Cardiac muscle cell (in vitro differentiated cells and primary cell): ENCODE results near the gene CBX2. TPM values are rescaled to one million over a fixed set of nuclear protein-coding genes. Genes with fewer than 3 reads are reported as not detected.
"Not testable (repeated sequence)": the region's sequence is repeated elsewhere in the genome, so short reads cannot be mapped to it uniquely, and the experiment has no call there.

Source experiments
- DNase-seq, 2 donors: peaks; one replicate each; pipeline versions ENCODE4 v3.0.0 to v3.0.0-alpha.2; 2010 to 2017; ENCODE audit warnings: low read depth in 1 of 2, low spot score in 1 of 2
- H3K27ac ChIP-seq: fragments of 200-600 bp; sonication (generic); 2 replicates; pipeline ENCODE4 v1.5.1; 2016
- H3K27me3 ChIP-seq: fragments of 200-600 bp; sonication (generic); 2 replicates; pipeline ENCODE4 v1.6.0; 2016; ENCODE audit warnings: control low read depth
- H3K36me3 ChIP-seq: fragments of 200-600 bp; sonication (generic); 2 replicates; pipeline ENCODE4 v1.5.1; 2016; ENCODE audit warnings: control low read depth
- H3K4me1 ChIP-seq: fragments of 200-600 bp; sonication (generic); 2 replicates; pipeline ENCODE4 v1.8.1; 2017; ENCODE audit warnings: low read depth, mild to moderate bottlenecking, mixed run types
- H3K4me3 ChIP-seq: fragments of 200-600 bp; sonication (generic); 2 replicates; pipeline ENCODE4 v1.5.1; 2016; ENCODE audit warnings: mild to moderate bottlenecking
- H3K9me3 ChIP-seq: fragments of 200-600 bp; sonication (generic); 2 replicates; pipeline ENCODE4 v1.5.1; 2017; ENCODE audit warnings: low read depth, mild to moderate bottlenecking, control low read depth
- polyA plus RNA-seq: library from polyadenylated mRNA; unstranded; fragments of >200 nt; fragmentation: Nextera tagmentation; extraction: Ambion mirVana; gene quantifications from 2 replicates; pipeline ENCODE4 v1.2.1, GENCODE V29; 2016
- total RNA-seq: library from RNA; depleted of rRNA; stranded (reverse); fragments of >200 nt; gene quantifications from 2 replicates; pipeline ENCODE4 v1.2.3, GENCODE V29; 2016
- TF ChIP-seq, protein P1 (sequence below): IDR thresholded peaks from 2 replicates; pipeline ENCODE4 v1.5.1; 2012; ENCODE audit warnings: low read depth, mild to moderate bottlenecking, low read length

CBX2 gene
- total and polyA plus RNA-seq, 2 experiments from 2014 or later = 25.8 to 51.1 TPM

DNA sequence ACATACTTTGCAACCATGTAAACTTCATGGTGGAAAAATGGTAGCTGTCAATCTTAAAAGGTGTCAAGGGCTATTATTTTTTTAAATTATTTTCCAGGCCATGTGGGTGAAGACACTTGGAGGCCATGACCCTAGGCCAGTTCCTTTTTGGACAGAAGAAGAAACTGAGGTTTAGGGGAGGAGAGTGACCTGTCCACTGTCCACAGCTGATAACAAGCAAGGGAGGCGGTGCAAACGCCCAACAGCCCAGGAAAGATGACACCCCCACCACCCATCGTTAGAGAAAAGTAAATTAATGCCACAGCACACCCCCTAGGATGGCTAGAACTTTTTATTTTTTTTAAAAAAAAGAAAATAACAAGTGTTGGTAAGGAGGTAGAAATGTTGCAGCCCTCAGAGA is 28.0 kb upstream of the CBX2 start:
- Histone ChIP-seq H3K36me3 (no peaks in the 10 kb centered on the region), H3K27ac (no peak overlapping the region), H3K9me3 (no peaks in the 10 kb centered on the region), H3K4me3 (no peak overlapping the region), H3K4me1 (no peaks in the 10 kb centered on the region), H3K27me3 (peaks cover 75% of the 10 kb centered on the region)
- TF ChIP-seq, protein P1, sequence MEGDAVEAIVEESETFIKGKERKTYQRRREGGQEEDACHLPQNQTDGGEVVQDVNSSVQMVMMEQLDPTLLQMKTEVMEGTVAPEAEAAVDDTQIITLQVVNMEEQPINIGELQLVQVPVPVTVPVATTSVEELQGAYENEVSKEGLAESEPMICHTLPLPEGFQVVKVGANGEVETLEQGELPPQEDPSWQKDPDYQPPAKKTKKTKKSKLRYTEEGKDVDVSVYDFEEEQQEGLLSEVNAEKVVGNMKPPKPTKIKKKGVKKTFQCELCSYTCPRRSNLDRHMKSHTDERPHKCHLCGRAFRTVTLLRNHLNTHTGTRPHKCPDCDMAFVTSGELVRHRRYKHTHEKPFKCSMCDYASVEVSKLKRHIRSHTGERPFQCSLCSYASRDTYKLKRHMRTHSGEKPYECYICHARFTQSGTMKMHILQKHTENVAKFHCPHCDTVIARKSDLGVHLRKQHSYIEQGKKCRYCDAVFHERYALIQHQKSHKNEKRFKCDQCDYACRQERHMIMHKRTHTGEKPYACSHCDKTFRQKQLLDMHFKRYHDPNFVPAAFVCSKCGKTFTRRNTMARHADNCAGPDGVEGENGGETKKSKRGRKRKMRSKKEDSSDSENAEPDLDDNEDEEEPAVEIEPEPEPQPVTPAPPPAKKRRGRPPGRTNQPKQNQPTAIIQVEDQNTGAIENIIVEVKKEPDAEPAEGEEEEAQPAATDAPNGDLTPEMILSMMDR = no peak
- DNase-seq = no peak

DNA sequence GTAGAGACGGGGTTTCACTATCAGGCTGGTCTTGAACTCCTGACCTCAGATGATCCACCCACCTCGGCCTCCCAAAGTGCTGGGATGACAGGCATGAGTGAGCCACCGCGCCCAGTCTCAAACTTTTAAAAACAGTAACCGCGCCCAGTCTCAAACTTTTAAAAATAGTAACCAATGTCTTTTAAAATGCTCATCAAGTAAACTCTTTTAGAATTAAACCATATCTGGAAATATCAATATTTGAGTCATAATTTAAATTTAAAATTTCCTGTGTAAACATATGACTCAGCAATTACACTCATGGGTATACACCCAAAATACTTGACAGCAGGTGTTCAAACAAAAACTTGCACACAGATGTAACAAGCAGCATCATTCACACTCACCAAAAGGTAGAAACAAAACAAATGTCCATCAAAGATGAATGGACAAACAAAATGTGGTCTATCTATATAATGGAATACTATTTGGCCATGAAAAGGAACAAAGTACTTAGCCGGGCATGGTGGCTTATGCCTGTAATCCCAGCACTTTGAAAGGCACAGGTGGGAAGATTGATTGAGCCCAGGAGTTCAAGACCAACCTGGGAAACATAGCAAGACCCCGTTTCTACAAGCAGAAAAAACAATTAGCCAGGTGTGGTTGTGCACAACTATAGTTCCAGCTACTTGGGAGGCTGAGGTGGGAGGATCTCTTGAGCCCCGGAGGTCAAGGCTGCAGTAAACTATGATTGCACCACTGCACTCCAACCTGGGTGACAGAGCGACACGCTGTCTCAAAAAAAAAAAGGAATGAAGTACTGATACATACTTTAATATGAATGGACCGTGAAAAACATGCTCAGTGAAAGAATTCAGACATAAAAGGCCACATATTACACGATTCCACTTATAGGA is 27.1 kb upstream of the CBX2 start:
- Histone ChIP-seq H3K27me3 (peaks cover 66% of the 10 kb centered on the region), H3K27ac (no peak overlapping the region)

DNA sequence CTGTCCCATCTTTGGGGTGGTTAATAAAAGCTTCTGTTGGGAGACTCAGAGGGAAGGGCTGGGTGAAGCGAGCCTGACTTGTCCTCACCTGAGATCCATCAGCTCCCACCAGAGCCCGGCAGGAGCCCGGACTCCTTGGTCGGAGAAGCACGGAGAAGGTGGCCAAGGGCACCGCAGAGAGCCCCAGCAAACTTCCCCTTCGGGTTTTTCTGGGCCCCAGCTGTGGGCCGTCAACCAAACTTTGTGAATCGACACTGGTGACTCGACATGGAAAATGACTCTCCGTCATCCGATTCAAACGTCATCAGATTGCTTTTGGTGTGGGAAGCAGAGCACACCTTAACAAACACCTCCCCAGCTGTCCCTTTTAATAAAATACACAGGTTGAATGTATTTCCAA is 25.8 kb upstream of the CBX2 start:
- no peak for DNase-seq
- TF ChIP-seq, protein P1 = no peak
- no peak overlapping the region for H3K4me3 ChIP-seq
- H3K27ac ChIP-seq = no peak overlapping the region
- no peaks in the 10 kb centered on the region for H3K4me1 ChIP-seq
- H3K9me3 ChIP-seq = no peaks in the 10 kb centered on the region
- peaks cover 58% of the 10 kb centered on the region for H3K27me3 ChIP-seq
- no peaks in the 10 kb centered on the region for H3K36me3 ChIP-seq

More for the DNA sequence above, 27.1 kb upstream of the CBX2 start:
- DNase-seq = no peak
- Histone ChIP-seq H3K9me3 (no peaks in the 10 kb centered on the region), H3K36me3 (no peaks in the 10 kb centered on the region), H3K4me1 (no peaks in the 10 kb centered on the region), H3K4me3 (no peak overlapping the region)
- TF ChIP-seq, protein P1 = no peak

DNA sequence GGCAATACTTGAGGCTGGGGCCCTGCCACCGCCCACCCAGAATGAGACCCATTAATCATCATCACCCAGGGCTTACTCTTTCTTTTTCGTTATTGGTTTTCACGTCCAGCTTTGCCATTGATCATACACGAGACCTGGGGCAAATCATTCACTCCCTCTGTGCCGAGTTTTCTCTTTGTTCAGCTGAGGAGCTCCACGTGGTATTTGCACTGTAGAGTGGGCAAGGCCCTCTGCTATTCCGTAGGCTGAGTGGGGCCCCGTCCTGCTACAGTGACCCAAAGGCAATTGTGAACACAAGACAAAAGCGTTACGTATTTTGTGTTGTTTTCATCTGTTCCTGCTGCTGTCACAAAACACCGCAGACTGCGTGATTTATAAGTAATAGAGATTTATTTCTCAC is 23.6 kb upstream of the CBX2 start:
- DNase-seq = no peak
- no peaks in the 10 kb centered on the region for H3K4me1 ChIP-seq
- no peak overlapping the region for H3K27ac ChIP-seq
- no peaks in the 10 kb centered on the region for H3K9me3 ChIP-seq
- TF ChIP-seq, protein P1 = no peak
- H3K36me3 ChIP-seq = no peaks in the 10 kb centered on the region
- peaks cover 36% of the 10 kb centered on the region for H3K27me3 ChIP-seq
- no peak overlapping the region for H3K4me3 ChIP-seq

DNA sequence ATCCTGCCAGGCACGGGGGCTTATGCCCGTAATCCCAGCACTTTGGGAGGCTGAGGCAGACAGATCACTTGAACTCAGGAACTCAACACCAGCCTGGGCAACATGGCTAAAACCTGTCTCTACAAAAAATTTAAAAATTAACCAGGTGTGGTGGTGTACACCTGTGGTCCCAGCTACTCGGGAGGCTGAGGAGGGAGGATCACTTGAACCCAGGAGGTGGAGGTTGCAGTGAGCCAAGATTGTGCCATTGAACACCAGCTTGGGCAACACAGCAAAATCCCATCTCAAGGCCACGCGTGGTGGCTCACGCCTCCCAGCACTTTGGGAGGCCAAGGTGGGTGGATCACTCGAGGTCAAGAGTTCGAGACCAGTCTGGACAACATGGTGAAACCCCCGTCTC is 23.0 kb upstream of the CBX2 start:
- H3K36me3 ChIP-seq, H3K27ac ChIP-seq, H3K9me3 ChIP-seq, DNase-seq, H3K4me3 ChIP-seq, H3K4me1 ChIP-seq: not testable (repeated sequence)
- peaks cover 31% of the 10 kb centered on the region for H3K27me3 ChIP-seq

DNA sequence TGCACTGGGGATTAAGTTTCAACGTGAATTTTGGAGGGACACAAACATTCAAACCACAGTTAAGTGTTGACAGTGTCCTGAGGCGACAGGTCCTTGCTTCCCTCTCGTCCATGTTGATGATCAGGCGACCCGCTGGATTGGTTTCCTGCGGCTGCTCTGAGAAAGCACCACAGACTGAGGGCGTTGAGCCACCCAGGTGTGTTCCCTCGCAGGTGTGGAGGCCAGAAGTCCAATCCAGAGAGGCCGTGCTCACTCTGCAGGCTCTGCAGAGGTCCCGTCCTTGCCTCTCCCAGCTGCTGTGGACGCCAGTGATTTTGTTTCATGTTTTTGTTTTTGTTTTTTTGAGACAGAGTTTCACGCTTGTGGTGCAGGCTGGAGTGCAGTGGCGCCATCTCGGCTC is 22.4 kb upstream of the CBX2 start:
- no peak overlapping the region for H3K4me3 ChIP-seq
- H3K4me1 ChIP-seq = no peaks in the 10 kb centered on the region
- H3K27ac ChIP-seq = no peak overlapping the region
- no peak for DNase-seq
- peaks cover 24% of the 10 kb centered on the region for H3K27me3 ChIP-seq
- no peaks in the 10 kb centered on the region for H3K36me3 ChIP-seq
- no peaks in the 10 kb centered on the region for H3K9me3 ChIP-seq
- TF ChIP-seq, protein P1 = no peak
